Nephron (organoid): ENCODE results near the gene MYO15B.

Experiments
- H3K27ac Mint-ChIP-seq, 3 experiments: 2 replicates each; pipeline ENCODE4 v1.8.0; 2020; ENCODE audit warnings: mixed read lengths in 3 of 3, mild to moderate bottlenecking in 2 of 3, moderate library complexity in 1 of 3
- H3K27me3 Mint-ChIP-seq: 2 replicates; pipeline ENCODE4 v1.8.0; 2021; ENCODE audit warnings: low read depth, mild to moderate bottlenecking, moderate library complexity, mixed read lengths
- H3K36me3 Mint-ChIP-seq: 2 replicates; pipeline ENCODE4 v1.8.0; 2020; ENCODE audit warnings: low read depth, mixed read lengths
- H3K4me1 Mint-ChIP-seq: 2 replicates; pipeline ENCODE4 v1.8.0; 2020; ENCODE audit warnings: mixed read lengths
- H3K4me3 Mint-ChIP-seq, 3 experiments: 2 replicates each; pipeline ENCODE4 v1.8.0; 2020; ENCODE audit warnings: mild to moderate bottlenecking in 3 of 3, mixed read lengths in 3 of 3, moderate library complexity in 2 of 3
- H3K9me3 Mint-ChIP-seq: 2 replicates; pipeline ENCODE4 v1.8.0; 2020; ENCODE audit warnings: mixed read lengths
- CTCF ChIP-seq, 3 experiments: fragments of 200-600 bp; sonication (generic); IDR thresholded peaks; one replicate each; pipeline ENCODE4 v1.5.0; 2021; ENCODE audit warnings: antibody characterized with exemption in 3 of 3; ENCODE audit not compliant: unreplicated experiment in 3 of 3

Gene MYO15B

GRCh38 chr17:75670868-75671267 lies 83.3 kb downstream of the MYO15B start:
- Mint-ChIP-seq H3K27ac (no peak overlapping the region), H3K27me3 (no peaks in the 10 kb centered on the region), H3K36me3 (peaks cover 36% of the 10 kb centered on the region), H3K4me3 (peak overlapping the region; percentile 39 to 71 (median 63)), H3K4me1 (peaks cover 9% of the 10 kb centered on the region), H3K9me3 (no peaks in the 10 kb centered on the region)
- TF ChIP-seq CTCF (IDR thresholded peaks at IDR 0.05; ENCODE audit: unreplicated experiment in 3 of 3): no peak

- H3K4me1 Mint-ChIP-seq: peaks cover 6% of the 10 kb centered on the region
- no peak overlapping the region for H3K27ac Mint-ChIP-seq
- no peak for TF ChIP-seq CTCF (IDR thresholded peaks at IDR 0.05; ENCODE audit: unreplicated experiment in 3 of 3)
- no peak overlapping the region for H3K4me3 Mint-ChIP-seq
- H3K36me3 Mint-ChIP-seq: peaks cover 40% of the 10 kb centered on the region
- no peaks in the 10 kb centered on the region for H3K27me3 Mint-ChIP-seq
- H3K9me3 Mint-ChIP-seq: no peaks in the 10 kb centered on the region
Measured at GRCh38 chr17:75672011-75672410, 84.4 kb downstream of the MYO15B start.

GRCh38 chr17:75673487-75673886 lies 85.9 kb downstream of the MYO15B start:
- Mint-ChIP-seq H3K27ac (no peak overlapping the region), H3K4me3 (no peak overlapping the region), H3K4me1 (peaks cover 2% of the 10 kb centered on the region), H3K9me3 (no peaks in the 10 kb centered on the region), H3K36me3 (peaks cover 40% of the 10 kb centered on the region), H3K27me3 (no peaks in the 10 kb centered on the region)
- no peak for TF ChIP-seq CTCF (IDR thresholded peaks at IDR 0.05; ENCODE audit: unreplicated experiment in 3 of 3)
